Duodenal mucosa (tissue), 2 donors: Measurements from ENCODE around the gene CBX5.
"Not testable (repeated sequence)": the region's sequence is repeated elsewhere in the genome, so short reads cannot be mapped to it uniquely, and the experiment has no call there.

Experiments
- H3K27ac ChIP-seq: one replicate; pipeline ENCODE4 v1.7.0; 2013; ENCODE audit warnings: low read depth, low read length
- H3K27me3 ChIP-seq, 2 donors: one replicate each; pipeline ENCODE4 v1.7.0; 2013; ENCODE audit warnings: low read length in 2 of 2, control low read depth in 1 of 2; ENCODE audit not compliant: insufficient read depth in 2 of 2, control insufficient read depth in 1 of 2
- H3K36me3 ChIP-seq, 2 donors: one replicate each; pipeline ENCODE4 v1.7.0; 2013; ENCODE audit warnings: low read length in 2 of 2, control low read depth in 1 of 2; ENCODE audit not compliant: insufficient read depth in 2 of 2, control insufficient read depth in 1 of 2
- H3K4me1 ChIP-seq, 2 donors: one replicate each; pipeline ENCODE4 v1.7.0; 2013; ENCODE audit warnings: low read length in 2 of 2, control low read depth in 1 of 2; ENCODE audit not compliant: insufficient read depth in 2 of 2, control insufficient read depth in 1 of 2
- H3K4me3 ChIP-seq, 2 donors: one replicate each; pipeline ENCODE4 v1.7.0; 2013; ENCODE audit warnings: low read length in 2 of 2, low read depth in 1 of 2
- H3K9ac ChIP-seq, 2 donors: one replicate each; pipeline ENCODE4 v1.7.0; 2013; ENCODE audit warnings: low read length in 2 of 2, low read depth in 1 of 2
- H3K9me3 ChIP-seq, 2 donors: one replicate each; pipeline ENCODE4 v1.7.0; 2013; ENCODE audit warnings: low read length in 2 of 2, control low read depth in 1 of 2; ENCODE audit not compliant: control insufficient read depth in 1 of 2

CBX5 gene

DNA sequence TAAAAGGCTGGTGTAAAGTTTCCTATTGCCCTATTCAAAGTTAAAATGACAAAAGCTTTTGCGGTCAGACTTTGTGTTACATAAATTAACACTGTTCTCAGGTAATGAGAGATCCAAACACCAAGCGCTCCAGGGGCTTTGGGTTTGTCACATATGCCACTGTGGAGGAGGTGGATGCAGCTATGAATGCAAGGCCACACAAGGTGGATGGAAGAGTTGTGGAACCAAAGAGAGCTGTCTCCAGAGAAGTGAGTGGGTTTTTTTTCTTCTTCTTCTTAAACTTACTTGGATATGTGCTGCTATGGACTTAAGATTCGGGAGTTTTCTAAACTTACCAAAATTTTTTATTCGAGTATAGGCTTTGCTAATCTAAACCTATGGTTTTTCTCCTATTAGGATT lies 1.8 kb upstream of the CBX5 start:
- H3K36me3 ChIP-seq, result peaks cover 34 to 45% of the 10 kb centered on the region in 2 donors
- H3K9me3 ChIP-seq, H3K27ac ChIP-seq, H3K27me3 ChIP-seq: not testable (repeated sequence)
- H3K4me3 ChIP-seq, result peak overlapping the region; percentile 88 to 100
- H3K4me1 ChIP-seq, result peaks cover 53 to 71% of the 10 kb centered on the region in 2 donors
- peak overlapping the region; percentile 93 to 98 for H3K9ac ChIP-seq

DNA sequence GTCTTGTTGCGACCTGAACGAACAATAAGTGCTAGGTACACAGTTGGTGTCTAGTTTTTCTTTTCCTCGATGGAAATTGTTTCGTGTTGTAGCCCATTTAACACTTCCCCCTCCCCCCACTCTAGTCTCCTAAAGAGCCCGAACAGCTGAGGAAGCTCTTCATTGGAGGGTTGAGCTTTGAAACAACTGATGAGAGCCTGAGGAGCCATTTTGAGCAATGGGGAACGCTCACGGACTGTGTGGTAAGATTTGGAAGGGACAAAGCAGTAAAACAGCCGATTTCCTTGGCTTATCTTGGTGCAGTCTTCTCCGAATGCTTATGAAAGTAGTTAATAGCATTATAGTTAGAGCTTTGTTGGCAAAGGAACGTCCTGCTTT lies 1.3 kb upstream of the CBX5 start:
- H3K4me3 ChIP-seq, result peak overlapping the region; percentile 88 to 100

DNA sequence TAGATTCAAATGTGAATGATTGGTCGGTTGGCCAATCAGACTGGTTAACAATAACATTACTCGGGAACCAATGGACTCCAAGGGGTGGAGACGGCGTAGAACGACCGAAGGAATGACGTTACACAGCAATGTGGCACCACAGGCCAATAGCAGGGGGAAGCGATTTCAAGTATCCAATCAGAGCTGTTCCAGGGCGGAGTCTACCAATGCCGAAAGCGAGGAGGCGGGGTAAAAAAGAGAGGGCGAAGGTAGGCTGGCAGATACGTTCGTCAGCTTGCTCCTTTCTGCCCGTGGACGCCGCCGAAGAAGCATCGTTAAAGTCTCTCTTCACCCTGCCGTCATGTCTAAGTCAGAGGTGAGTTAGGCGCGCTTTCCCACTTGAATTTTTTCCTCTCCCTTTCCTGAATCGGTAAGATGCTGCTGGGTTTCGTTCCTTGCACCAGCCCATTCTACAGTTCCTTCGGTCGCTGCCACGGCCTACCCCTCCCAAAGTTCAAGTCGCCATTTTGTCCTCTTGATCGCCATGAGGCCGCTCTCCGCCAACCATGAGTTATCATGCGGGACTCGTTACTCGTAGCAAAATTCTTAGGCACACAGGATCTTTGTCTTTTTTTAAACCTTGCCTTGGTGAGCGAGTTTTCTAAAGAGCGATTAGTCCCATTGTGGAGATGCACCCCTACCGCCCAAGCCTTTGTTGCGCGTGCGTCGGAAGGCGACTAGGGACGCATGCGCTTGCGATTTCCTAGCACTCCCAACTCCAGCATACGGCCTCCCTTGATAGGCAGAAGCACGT lies 742 bp upstream of the CBX5 start, which contains the start of gene HNRNPA1:
TSS of gene HNRNPA1 (plus strand) at position 259 of the 793 bp plus-strand sequence. CDS start at position 341, 82 bp downstream.
- Histone ChIP-seq H3K4me3 (peak within 1 kb of the TSS; percentile 88 to 100), H3K27ac (peak within 1 kb of the TSS; percentile 87), H3K36me3 (peaks cover 29 to 36% of the 10 kb centered on the region in 2 donors), H3K9me3 (no peaks in the 10 kb centered on the region), H3K4me1 (peaks cover 43 to 65% of the 10 kb centered on the region in 2 donors), H3K9ac (peak within 1 kb of the TSS; percentile 98 to 99), H3K27me3 (no peaks in the 10 kb centered on the region)

More for the DNA sequence above, 1.3 kb upstream of the CBX5 start:
- H3K27ac ChIP-seq, result peak overlapping the region; percentile 87
- H3K9me3 ChIP-seq, H3K27me3 ChIP-seq: not testable (repeated sequence)
- H3K9ac ChIP-seq, result peak overlapping the region; percentile 93 to 98
- peaks cover 49 to 71% of the 10 kb centered on the region in 2 donors for H3K4me1 ChIP-seq
- peaks cover 34 to 41% of the 10 kb centered on the region in 2 donors for H3K36me3 ChIP-seq

DNA sequence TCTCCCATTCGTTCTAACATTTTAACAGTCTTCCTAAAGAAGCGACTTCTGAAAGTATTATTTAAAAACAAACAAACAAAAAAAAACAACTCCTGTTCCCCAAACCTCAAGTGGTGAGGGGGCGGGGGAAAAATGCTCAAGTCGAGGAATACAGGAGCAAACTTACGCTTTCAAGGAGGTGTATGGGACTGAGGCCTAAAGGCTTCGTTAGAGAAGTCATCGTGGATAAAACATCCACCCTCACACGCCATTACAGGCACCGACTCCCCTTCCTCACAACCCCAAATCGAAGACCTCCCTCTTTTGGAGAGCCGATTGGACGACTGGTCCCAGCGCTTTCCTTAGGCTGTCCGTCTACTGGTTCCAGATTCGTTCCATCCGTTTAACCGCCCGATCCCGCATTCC lies 693 bp downstream of the CBX5 start:
- Histone ChIP-seq H3K27ac (peak overlapping the region; percentile 82), H3K4me1 (peaks cover 35 to 50% of the 10 kb centered on the region in 2 donors), H3K4me3 (peak overlapping the region; percentile 88 to 100), H3K27me3 (no peaks in the 10 kb centered on the region), H3K9me3 (no peaks in the 10 kb centered on the region), H3K36me3 (peaks cover 25 to 26% of the 10 kb centered on the region in 2 donors), H3K9ac (peak overlapping the region; percentile 98 to 99)

DNA sequence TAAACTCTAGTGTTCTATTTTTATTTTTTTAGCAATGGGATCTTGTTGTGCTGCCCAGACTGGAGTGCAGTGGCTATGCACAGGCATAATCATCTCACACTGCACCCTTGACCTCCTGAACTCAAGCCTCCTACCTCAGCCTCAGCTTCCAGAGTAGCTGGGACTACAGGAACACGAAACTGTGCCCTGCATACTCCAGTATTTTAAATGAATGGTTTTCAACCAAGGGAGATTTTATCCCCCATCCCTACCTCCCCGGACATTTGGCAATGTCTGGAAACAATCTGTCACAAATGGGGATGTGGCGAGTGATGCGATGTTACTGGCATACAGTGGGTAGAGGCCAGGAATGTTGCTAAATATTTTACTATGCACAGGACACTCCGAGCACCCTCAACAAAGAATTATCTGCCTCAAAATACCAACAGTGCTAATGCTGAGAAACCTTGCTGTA lies 2.1 kb downstream of the CBX5 start:
- H3K4me3 ChIP-seq, result peak overlapping the region; percentile 88 to 100
- peaks cover 22 to 37% of the 10 kb centered on the region in 2 donors for H3K4me1 ChIP-seq

DNA sequence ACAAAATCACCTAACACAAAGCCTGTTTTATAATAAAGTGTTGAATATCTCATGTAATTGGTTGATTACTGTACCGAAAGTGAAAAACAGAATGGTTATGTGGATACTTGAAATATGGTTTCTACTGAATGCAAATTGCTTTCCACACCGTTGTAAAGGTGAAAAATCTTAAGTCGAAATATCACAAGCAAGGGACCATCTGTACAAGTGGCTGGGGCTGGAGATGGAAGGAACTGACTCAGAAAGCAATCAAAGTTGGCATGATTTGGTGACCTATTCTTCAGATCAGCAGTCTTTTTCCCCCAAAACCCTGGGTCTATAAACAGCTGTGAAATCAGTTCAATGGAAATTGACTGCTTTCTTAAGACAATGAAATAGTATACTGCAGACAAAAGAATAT lies 3.6 kb downstream of the CBX5 start:
- no peak overlapping the region for H3K4me3 ChIP-seq
- no peak overlapping the region for H3K9ac ChIP-seq
- H3K27me3 ChIP-seq, result no peaks in the 10 kb centered on the region
- H3K27ac ChIP-seq, result no peak overlapping the region
- peaks cover 12 to 22% of the 10 kb centered on the region in 2 donors for H3K4me1 ChIP-seq
- peaks cover 0 to 4% of the 10 kb centered on the region in 2 donors for H3K36me3 ChIP-seq
- no peaks in the 10 kb centered on the region for H3K9me3 ChIP-seq

More for the DNA sequence above, 2.1 kb downstream of the CBX5 start:
- H3K27ac ChIP-seq, result no peak overlapping the region
- H3K9me3 ChIP-seq, result no peaks in the 10 kb centered on the region
- H3K27me3 ChIP-seq, result no peaks in the 10 kb centered on the region
- H3K9ac ChIP-seq, result peak overlapping the region in 1 of 2 donors; percentile 98
- peaks cover 12 to 13% of the 10 kb centered on the region in 2 donors for H3K36me3 ChIP-seq

DNA sequence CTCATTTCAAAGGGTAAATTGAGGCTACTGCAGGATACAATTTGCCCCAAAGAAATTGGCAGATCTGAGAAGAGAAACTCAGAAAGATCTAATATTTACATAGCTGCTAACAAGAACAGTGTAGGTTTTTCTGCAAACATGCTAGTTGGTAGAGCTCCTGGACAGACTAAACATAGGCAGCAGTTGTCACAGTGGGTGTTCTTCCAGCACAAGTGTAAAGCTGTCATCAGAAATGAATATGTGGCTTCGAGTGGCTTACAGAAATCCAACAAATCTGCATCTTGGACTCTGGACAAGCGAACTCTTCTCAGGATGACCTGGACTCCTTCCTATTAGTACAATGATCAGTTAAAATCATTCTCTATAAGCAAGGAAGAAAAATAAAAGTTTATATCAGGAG lies 5.9 kb downstream of the CBX5 start:
- H3K9ac ChIP-seq, result no peak overlapping the region
- H3K27ac ChIP-seq, result no peak overlapping the region

DNA sequence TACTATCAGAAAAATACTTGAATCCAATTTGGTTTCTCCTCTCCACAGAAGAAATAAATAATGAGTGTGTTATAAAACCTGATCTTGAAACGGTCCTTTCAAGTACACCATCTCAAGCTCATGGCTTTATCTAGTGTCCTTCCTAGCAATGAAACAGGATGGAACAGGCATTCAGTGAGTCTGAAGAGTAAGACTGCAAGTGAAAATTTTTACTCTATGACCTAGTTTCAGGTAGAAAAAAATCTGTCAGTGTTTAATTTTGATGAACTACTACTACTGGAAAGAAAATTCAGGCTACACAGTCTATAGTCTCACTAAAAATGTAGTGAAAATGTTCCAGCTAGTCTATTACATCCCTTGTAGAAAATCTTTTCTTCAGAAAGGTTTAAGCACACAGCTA lies 7.7 kb downstream of the CBX5 start:
- H3K27me3 ChIP-seq, result no peaks in the 10 kb centered on the region
- no peak overlapping the region for H3K9ac ChIP-seq
- H3K27ac ChIP-seq, result no peak overlapping the region
- peaks cover 0 to 6% of the 10 kb centered on the region in 2 donors for H3K4me1 ChIP-seq
- peaks cover 0 to 3% of the 10 kb centered on the region in 2 donors for H3K36me3 ChIP-seq
- H3K4me3 ChIP-seq, result no peak overlapping the region
- H3K9me3 ChIP-seq, result no peaks in the 10 kb centered on the region

More for the DNA sequence above, 5.9 kb downstream of the CBX5 start:
- Histone ChIP-seq H3K9me3 (no peaks in the 10 kb centered on the region), H3K4me3 (no peak overlapping the region), H3K36me3 (peaks cover 0 to 3% of the 10 kb centered on the region in 2 donors), H3K27me3 (no peaks in the 10 kb centered on the region), H3K4me1 (peaks cover 12 to 19% of the 10 kb centered on the region in 2 donors)

DNA sequence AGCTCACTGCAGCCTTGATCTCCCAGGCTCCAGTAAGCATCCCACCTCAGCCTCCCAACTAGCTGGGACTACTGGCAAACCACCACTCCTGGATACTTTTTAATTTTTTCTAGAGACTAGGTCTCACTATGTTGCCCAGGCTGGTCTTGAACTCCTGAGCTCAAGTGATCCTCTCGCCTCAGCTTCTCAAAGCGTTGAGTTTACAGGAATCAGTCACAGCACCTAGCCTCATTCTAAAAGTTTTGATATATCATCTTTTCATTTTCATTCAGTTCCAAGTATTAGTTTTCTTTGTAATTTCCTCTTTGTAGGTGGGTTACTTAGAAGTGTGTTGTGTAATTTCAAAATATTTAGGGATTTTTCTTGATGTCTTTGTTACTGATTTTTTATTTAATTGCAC lies 9.6 kb downstream of the CBX5 start:
- no peaks in the 10 kb centered on the region for H3K9me3 ChIP-seq
- no peak overlapping the region for H3K9ac ChIP-seq
- no peaks in the 10 kb centered on the region for H3K4me1 ChIP-seq
- H3K36me3 ChIP-seq, result peaks cover 0 to 3% of the 10 kb centered on the region in 2 donors
- no peak overlapping the region for H3K27ac ChIP-seq
- no peak overlapping the region for H3K4me3 ChIP-seq
- H3K27me3 ChIP-seq, result no peaks in the 10 kb centered on the region

DNA sequence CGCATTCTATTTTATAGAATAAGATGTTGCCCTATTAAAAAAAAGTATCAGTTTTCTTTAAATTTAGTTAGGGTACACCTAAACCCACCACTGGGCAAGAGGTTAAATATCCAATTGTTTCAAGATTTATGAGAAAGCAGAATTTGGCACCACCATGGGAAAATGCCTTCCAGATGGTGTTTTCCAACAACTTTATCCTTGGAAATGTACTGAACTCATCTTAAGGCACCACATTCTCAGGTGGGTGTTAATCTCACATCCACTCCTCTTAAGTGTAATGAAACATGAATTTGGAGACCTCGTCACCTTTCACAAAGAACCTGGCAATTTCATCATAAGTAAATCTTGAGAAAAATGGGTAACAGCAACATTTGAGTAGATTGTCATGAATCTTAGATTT lies 13.1 kb downstream of the CBX5 start:
- Histone ChIP-seq H3K27me3 (no peaks in the 10 kb centered on the region), H3K9ac (no peak overlapping the region), H3K36me3 (no peaks in the 10 kb centered on the region), H3K4me1 (no peaks in the 10 kb centered on the region), H3K9me3 (no peaks in the 10 kb centered on the region), H3K27ac (no peak overlapping the region), H3K4me3 (no peak overlapping the region)
